ENCODE data around the gene ERCC4.
A peak's percentile ranks its signal among the peaks of the same experiment; 100 is the strongest.

Gene ERCC4

GRCh38 chr16:13982451-13982850 is 62.5 kb downstream of the ERCC4 start:
- Histone ChIP-seq H3K4me3 (no peak overlapping the region), H3K27ac (no peak overlapping the region)

GRCh38 chr16:13983625-13984024 is 63.7 kb downstream of the ERCC4 start:
- Histone ChIP-seq H3K4me3 (no peak overlapping the region), H3K27ac (no peak overlapping the region)

- H3K27ac ChIP-seq, result no peak overlapping the region
- no peak overlapping the region for H3K4me3 ChIP-seq
These were observed 64.8 kb downstream of the ERCC4 start for GRCh38 chr16:13984794-13985193.

GRCh38 chr16:13988038-13988437 is 68.1 kb downstream of the ERCC4 start:
- Histone ChIP-seq H3K27ac (no peak overlapping the region), H3K4me3 (no peak overlapping the region)

GRCh38 chr16:13992322-13992721 is 72.4 kb downstream of the ERCC4 start:
- Histone ChIP-seq H3K4me3 (no peak overlapping the region), H3K27ac (no peak overlapping the region)

GRCh38 chr16:13992976-13993375 is 73.0 kb downstream of the ERCC4 start:
- H3K4me3 ChIP-seq, result no peak overlapping the region
- H3K27ac ChIP-seq, result no peak overlapping the region

- Histone ChIP-seq H3K27ac (no peak overlapping the region), H3K4me3 (no peak overlapping the region)
These were observed 74.5 kb downstream of the ERCC4 start for GRCh38 chr16:13994239-13995106.

- Histone ChIP-seq H3K27ac (no peak overlapping the region), H3K4me3 (no peak overlapping the region)
These were observed 75.2 kb downstream of the ERCC4 start for GRCh38 chr16:13995194-13995593.

GRCh38 chr16:13996778-13997288 is 76.9 kb downstream of the ERCC4 start:
- no peak overlapping the region for H3K27ac ChIP-seq
- H3K4me3 ChIP-seq, result no peak overlapping the region

- no peak overlapping the region for H3K4me3 ChIP-seq
- no peak overlapping the region for H3K27ac ChIP-seq
These were observed 77.6 kb downstream of the ERCC4 start for GRCh38 chr16:13997526-13997925.

- Histone ChIP-seq H3K4me3 (no peak overlapping the region), H3K27ac (no peak overlapping the region)
These were observed 78.0 kb downstream of the ERCC4 start for GRCh38 chr16:13997933-13998332.

- Histone ChIP-seq H3K27ac (peak overlapping the region in 1 of 21 experiments; percentile 22), H3K4me3 (no peak overlapping the region)
These were observed 79.3 kb downstream of the ERCC4 start for GRCh38 chr16:13999071-13999894.

GRCh38 chr16:13999895-14000425 is 80.0 kb downstream of the ERCC4 start:
- Histone ChIP-seq H3K27ac (peak overlapping the region in 1 of 21 experiments; percentile 22), H3K4me3 (no peak overlapping the region)

- Histone ChIP-seq H3K27ac (no peak overlapping the region), H3K4me3 (no peak overlapping the region)
These were observed 81.6 kb downstream of the ERCC4 start for GRCh38 chr16:14001521-14001920.
